ENCODE data around the gene CSHL1. TPM values are rescaled to one million over a fixed set of nuclear protein-coding genes. Genes with fewer than 3 reads are reported as not detected.

CSHL1 gene
- total RNA-seq, 4 donors from 2014 or later, result not detected

DNA sequence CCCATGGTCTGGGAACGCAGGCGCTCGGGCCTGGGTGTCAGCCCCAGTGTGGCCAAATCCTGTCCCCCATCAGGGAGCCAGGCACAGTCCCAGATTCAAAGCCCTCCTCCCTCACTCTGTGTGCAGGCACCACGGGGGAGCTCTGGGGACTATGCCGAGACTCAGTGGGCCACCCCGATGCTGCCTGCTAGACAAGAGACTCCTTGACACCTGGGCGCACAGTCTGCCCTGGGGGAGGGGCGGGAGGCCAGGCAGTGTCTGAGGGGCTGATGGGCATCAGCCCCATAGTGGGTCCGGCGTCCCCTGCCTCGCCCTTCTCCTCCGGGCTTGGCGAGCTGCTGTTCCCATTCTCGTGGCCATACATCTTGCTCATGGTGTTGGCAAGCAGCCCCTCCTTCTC lies 29.5 kb upstream of the CSHL1 start:
- Histone ChIP-seq H3K9me3 (no peaks in the 10 kb centered on the region), H3K36me3 (no peaks in the 10 kb centered on the region), H3K4me1 (peaks cover 2 to 6% of the 10 kb centered on the region in 2 donors), H3K27me3 (no peaks in the 10 kb centered on the region), H3K4me3 (replicated peaks in 1 of 3) (no peak overlapping the region), H3K27ac (no peak overlapping the region)
- 93 to 99% methylated on average over 11 to 12 of the region's 14 CpGs for WGBS, 2 donors
- intact Hi-C loops (cut with DNase I), result no loop called here
- DNase-seq, result no peak
- TF ChIP-seq, protein P1, sequence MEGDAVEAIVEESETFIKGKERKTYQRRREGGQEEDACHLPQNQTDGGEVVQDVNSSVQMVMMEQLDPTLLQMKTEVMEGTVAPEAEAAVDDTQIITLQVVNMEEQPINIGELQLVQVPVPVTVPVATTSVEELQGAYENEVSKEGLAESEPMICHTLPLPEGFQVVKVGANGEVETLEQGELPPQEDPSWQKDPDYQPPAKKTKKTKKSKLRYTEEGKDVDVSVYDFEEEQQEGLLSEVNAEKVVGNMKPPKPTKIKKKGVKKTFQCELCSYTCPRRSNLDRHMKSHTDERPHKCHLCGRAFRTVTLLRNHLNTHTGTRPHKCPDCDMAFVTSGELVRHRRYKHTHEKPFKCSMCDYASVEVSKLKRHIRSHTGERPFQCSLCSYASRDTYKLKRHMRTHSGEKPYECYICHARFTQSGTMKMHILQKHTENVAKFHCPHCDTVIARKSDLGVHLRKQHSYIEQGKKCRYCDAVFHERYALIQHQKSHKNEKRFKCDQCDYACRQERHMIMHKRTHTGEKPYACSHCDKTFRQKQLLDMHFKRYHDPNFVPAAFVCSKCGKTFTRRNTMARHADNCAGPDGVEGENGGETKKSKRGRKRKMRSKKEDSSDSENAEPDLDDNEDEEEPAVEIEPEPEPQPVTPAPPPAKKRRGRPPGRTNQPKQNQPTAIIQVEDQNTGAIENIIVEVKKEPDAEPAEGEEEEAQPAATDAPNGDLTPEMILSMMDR (IDR thresholded peaks at IDR 0.05), result no peak
- TF ChIP-seq POLR2A (IDR thresholded peaks at IDR 0.05), result no peak

DNA sequence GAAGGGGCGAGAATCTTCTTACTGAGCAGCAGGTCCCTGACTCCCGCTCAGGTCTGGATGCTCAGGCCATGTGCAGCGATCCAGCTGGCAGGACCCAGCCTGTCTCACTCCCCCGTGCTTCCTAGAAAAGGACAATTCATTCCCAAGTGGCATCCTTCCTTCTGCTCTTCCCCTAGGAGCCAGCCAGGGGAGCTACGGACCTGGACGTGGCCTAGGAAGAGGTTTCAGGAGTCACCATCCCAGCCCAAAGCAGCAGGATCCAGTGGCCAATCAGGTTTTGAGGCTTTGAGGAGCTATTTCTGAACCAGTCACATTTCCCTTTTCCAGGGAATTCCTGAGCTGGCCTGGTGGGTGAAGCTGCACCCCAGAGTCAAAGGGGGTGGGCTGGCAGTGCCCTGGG lies 28.8 kb upstream of the CSHL1 start:
- Histone ChIP-seq H3K9me3 (no peaks in the 10 kb centered on the region), H3K27ac (peak overlapping the region in 1 of 3 donors; percentile 20), H3K36me3 (no peaks in the 10 kb centered on the region), H3K27me3 (no peaks in the 10 kb centered on the region), H3K4me3 (replicated peaks in 1 of 3) (no peak overlapping the region), H3K4me1 (no peaks in the 10 kb centered on the region)
- 73 to 75% methylated on average over 6 of the region's 6 CpGs for WGBS, 2 donors
- TF ChIP-seq, protein P1 (IDR thresholded peaks at IDR 0.05), result no peak
- TF ChIP-seq POLR2A (IDR thresholded peaks at IDR 0.05), result no peak
- DNase-seq, result no peak
- intact Hi-C loops (cut with DNase I), result no loop called here

DNA sequence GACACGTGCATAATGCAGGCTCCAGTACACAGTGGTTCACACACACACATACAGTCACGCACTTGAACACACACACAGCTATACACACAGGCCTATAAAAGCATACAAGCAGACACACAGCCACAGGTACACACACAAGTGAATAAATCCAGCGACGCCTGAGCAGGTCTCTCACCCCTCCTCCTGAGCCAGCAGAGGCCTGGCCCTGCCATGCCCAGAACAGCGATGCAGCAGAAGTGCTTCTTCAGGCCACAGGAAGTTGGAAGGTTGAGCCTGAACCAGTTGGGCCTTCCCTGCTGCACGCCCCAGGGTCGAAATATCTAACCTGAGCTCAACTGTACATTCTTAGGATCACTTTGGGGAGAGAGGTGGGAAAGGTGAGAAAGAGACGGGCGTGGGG lies 28.3 kb upstream of the CSHL1 start:
- 69 to 75% methylated on average over 9 of the region's 9 CpGs for WGBS, 2 donors
- DNase-seq, result peak; percentile 55 to 58
- TF ChIP-seq POLR2A (IDR thresholded peaks at IDR 0.05), result no peak
- TF ChIP-seq, protein P1 (IDR thresholded peaks at IDR 0.05), result no peak
- no peaks in the 10 kb centered on the region for H3K4me1 ChIP-seq
- peak overlapping the region in 1 of 3 donors; percentile 20 for H3K27ac ChIP-seq
- H3K4me3 ChIP-seq (replicated peaks in 1 of 3), result no peak overlapping the region
- H3K27me3 ChIP-seq, result no peaks in the 10 kb centered on the region
- no peaks in the 10 kb centered on the region for H3K36me3 ChIP-seq
- intact Hi-C loops (cut with DNase I), result no loop called here
- H3K9me3 ChIP-seq, result no peaks in the 10 kb centered on the region

DNA sequence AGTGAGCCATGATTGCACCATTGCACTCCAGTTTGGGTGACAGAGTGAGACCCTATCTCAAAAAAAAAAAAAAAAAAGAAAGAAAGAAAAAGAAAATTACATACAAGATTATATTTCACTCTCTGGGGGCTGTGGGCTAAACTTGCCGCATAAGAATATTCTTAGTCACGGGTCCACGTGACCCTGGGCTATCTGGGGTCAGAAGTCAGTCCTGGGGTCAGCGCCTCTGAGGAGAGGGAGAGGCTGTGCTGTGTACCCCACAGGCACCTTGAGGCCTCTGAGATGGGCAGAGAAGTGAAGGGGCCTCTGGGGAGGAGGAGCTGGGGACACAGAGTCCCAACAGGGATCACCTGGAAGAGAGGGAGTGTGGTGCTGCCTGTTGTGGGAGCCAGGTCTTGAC lies 26.9 kb upstream of the CSHL1 start:
- Histone ChIP-seq H3K4me1 (no peaks in the 10 kb centered on the region), H3K27me3 (no peaks in the 10 kb centered on the region), H3K36me3 (no peaks in the 10 kb centered on the region), H3K4me3 (replicated peaks in 1 of 3) (no peak overlapping the region), H3K9me3 (no peaks in the 10 kb centered on the region), H3K27ac (no peak overlapping the region)
- WGBS, 2 donors, result 91 to 93% methylated on average over 4 of the region's 4 CpGs
- no peak for TF ChIP-seq POLR2A (IDR thresholded peaks at IDR 0.05)
- TF ChIP-seq, protein P1 (IDR thresholded peaks at IDR 0.05), result no peak
- no peak for DNase-seq
- intact Hi-C loops (cut with DNase I), result no loop called here

DNA sequence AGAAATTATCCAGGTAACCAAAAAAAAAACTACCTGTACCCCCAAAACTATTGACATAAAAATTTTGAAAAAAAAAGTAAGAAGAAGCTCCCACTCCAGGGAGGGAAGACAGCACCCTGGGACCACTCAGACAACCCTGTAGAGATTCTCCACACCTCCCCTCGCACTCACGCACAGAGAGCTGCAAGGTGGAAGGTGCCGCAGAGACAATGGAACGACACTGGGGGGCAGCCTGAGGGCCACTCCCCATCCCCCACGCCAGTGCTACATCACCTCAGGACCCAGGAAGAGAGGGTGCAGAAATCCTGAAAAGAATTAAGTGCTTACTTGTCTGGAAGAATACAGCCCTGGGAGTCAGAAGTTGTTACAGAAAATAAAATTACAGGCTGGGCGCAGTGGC lies 26.3 kb upstream of the CSHL1 start:
- no peaks in the 10 kb centered on the region for H3K27me3 ChIP-seq
- no peaks in the 10 kb centered on the region for H3K4me1 ChIP-seq
- no peaks in the 10 kb centered on the region for H3K9me3 ChIP-seq
- 87 to 93% methylated on average over 6 of the region's 6 CpGs for WGBS, 2 donors
- H3K27ac ChIP-seq, result no peak overlapping the region
- no peak overlapping the region for H3K4me3 ChIP-seq (replicated peaks in 1 of 3)
- H3K36me3 ChIP-seq, result no peaks in the 10 kb centered on the region
- TF ChIP-seq, protein P1 (IDR thresholded peaks at IDR 0.05), result no peak
- TF ChIP-seq POLR2A (IDR thresholded peaks at IDR 0.05), result no peak
- DNase-seq, result no peak
- intact Hi-C loops (cut with DNase I), result no loop called here

Data from thyroid gland (tissue), 4 donors.